ENCODE measurements around the gene PHPT1. TPM values are rescaled to one million over a fixed set of nuclear protein-coding genes. Genes with fewer than 3 reads are reported as not detected.
A peak's percentile ranks its signal among the peaks of the same experiment; 100 is the strongest.
"Not testable (repeated sequence)": the region's sequence is repeated elsewhere in the genome, so short reads cannot be mapped to it uniquely, and the experiment has no call there.

Gene PHPT1
- total and polyA plus RNA-seq, 8 donors = 31.5 to 168 (median 42.9) TPM

- Histone ChIP-seq H3K27ac (no peak overlapping the region), H3K4me3 (no peak overlapping the region), H3K4me1 (peaks cover 0 to 6% (median 4%) of the 10 kb centered on the region in 4 donors), H3K27me3 (no peaks in the 10 kb centered on the region), H3K36me3 (peaks cover 31 to 96% (median 92%) of the 10 kb centered on the region in 4 donors), H3K9me3 (no peaks in the 10 kb centered on the region)
- intact Hi-C loops (cut with DNase I; ENCODE audit: low total_unique reads) = no loop called here
- DNase-seq = peak in 1 of 2 donors; percentile 3
- TF ChIP-seq CTCF (IDR thresholded peaks at IDR 0.05) = no peak
- no peak for TF ChIP-seq EP300 (IDR thresholded peaks at IDR 0.05)
- no peak for TF ChIP-seq POLR2AphosphoS5 (IDR thresholded peaks at IDR 0.05)
- no peak for TF ChIP-seq POLR2A (IDR thresholded peaks at IDR 0.05)
- WGBS, 5 donors = 91 to 94% (median 92%) methylated on average over 9 to 36 of the region's 36 CpGs
Measured at GRCh38 chr9:136835162-136835931, 13.9 kb upstream of the PHPT1 start.

- 81 to 91% (median 87%) methylated on average over 10 to 21 of the region's 21 CpGs for WGBS, 5 donors
- H3K27ac ChIP-seq = no peak overlapping the region
- H3K4me1 ChIP-seq = peaks cover 5 to 14% (median 12%) of the 10 kb centered on the region in 4 donors
- no peaks in the 10 kb centered on the region for H3K27me3 ChIP-seq
- H3K36me3 ChIP-seq = peaks cover 27 to 92% (median 85%) of the 10 kb centered on the region in 4 donors
- intact Hi-C loops (cut with DNase I; ENCODE audit: low total_unique reads) = no loop called here
- H3K4me3 ChIP-seq = no peak overlapping the region
- no peaks in the 10 kb centered on the region for H3K9me3 ChIP-seq
- TF ChIP-seq CTCF (IDR thresholded peaks at IDR 0.05) (no peak), POLR2A (IDR thresholded peaks at IDR 0.05) (no peak), POLR2AphosphoS5 (IDR thresholded peaks at IDR 0.05) (no peak), EP300 (IDR thresholded peaks at IDR 0.05) (no peak)
- DNase-seq = peak in 1 of 2 donors; percentile 9
Measured at GRCh38 chr9:136835932-136836904, 13.0 kb upstream of the PHPT1 start.

GRCh38 chr9:136837146-136837855, 11.9 kb upstream of the PHPT1 start:
- H3K4me1 ChIP-seq = peaks cover 16 to 25% (median 23%) of the 10 kb centered on the region in 4 donors
- no peak overlapping the region for H3K4me3 ChIP-seq
- H3K9me3 ChIP-seq = no peaks in the 10 kb centered on the region
- no peaks in the 10 kb centered on the region for H3K27me3 ChIP-seq
- no peak for DNase-seq
- intact Hi-C loops (cut with DNase I; ENCODE audit: low total_unique reads) = no loop called here
- no peak for TF ChIP-seq POLR2AphosphoS5 (IDR thresholded peaks at IDR 0.05)
- TF ChIP-seq EP300 (IDR thresholded peaks at IDR 0.05) = no peak
- no peak for TF ChIP-seq POLR2A (IDR thresholded peaks at IDR 0.05)
- no peak for TF ChIP-seq CTCF (IDR thresholded peaks at IDR 0.05)
- H3K27ac ChIP-seq = no peak overlapping the region
- H3K36me3 ChIP-seq = peaks cover 18 to 81% (median 75%) of the 10 kb centered on the region in 4 donors
- 88 to 96% (median 89%) methylated on average over 16 to 27 of the region's 27 CpGs for WGBS, 5 donors

GRCh38 chr9:136837856-136838277, 11.3 kb upstream of the PHPT1 start:
- Histone ChIP-seq H3K36me3 (peaks cover 12 to 75% (median 69%) of the 10 kb centered on the region in 4 donors), H3K4me1 (peaks cover 22 to 31% (median 29%) of the 10 kb centered on the region in 4 donors)
- H3K27ac ChIP-seq; H3K9me3 ChIP-seq; H3K4me3 ChIP-seq; DNase-seq; intact Hi-C loops (cut with DNase I; ENCODE audit: low total_unique reads); H3K27me3 ChIP-seq: not testable (repeated sequence)
- 86 to 89% (median 88%) methylated on average over 9 to 15 of the region's 15 CpGs for WGBS, 5 donors

Data from stomach (tissue), 9 donors.